Lung microvascular endothelial cell (primary cell): ENCODE data around the gene CDC42EP4. TPM values are rescaled to one million over a fixed set of nuclear protein-coding genes. Genes with fewer than 3 reads are reported as not detected.

ENCODE experiments used
- DNase-seq, 2 donors: peaks; one replicate each; pipeline versions ENCODE4 v3.0.0 to v3.0.0-alpha.2; 2010; ENCODE audit warnings: low read depth in 2 of 2
- total RNA-seq: library from RNA; depleted of rRNA; stranded (reverse); fragments of >200 nt; gene quantifications from 2 replicates; pipeline ENCODE4 v1.2.1, GENCODE V29; 2014

Gene CDC42EP4
- total RNA-seq, 1 donor from 2014 or later, result 3.8 TPM

DNA sequence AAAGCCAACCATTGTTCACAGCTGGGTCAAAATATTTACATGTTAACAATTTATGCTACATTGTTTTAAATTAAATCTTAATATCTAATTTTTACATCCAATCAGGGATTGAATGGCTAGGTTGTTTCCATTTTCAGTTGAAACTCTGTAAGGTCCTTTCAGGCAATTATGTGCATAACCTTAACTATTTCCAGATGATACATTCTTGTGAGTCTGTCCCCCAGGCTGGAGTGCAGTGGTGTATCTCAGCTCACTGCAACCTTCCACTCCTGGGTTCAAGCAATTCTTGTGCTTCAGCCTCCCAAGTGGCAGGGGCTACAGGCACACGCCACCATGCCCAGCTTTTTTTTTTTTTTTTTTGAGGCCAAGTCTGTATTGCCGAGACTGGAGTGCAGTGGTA, 10.4 kb downstream of the CDC42EP4 start:
- DNase-seq, result no peak

DNA sequence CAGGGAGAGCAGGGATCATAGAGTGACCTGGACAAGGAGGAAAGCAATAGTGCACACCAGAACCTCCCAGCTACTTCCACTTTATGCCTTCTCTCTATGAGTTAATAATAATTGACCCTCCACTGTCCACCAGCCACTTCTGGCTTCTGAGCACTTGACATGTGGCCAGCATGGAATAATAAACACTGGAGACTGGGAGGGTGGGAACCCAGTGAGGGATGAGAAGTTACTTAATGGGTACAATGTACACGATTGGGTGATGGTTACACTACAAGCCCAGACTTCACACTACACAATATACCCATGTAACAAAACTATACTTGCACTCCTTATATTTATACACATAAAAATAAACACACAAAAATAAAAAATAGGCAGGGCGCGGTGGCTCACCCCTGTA, 11.4 kb downstream of the CDC42EP4 start:
- DNase-seq, result no peak

DNA sequence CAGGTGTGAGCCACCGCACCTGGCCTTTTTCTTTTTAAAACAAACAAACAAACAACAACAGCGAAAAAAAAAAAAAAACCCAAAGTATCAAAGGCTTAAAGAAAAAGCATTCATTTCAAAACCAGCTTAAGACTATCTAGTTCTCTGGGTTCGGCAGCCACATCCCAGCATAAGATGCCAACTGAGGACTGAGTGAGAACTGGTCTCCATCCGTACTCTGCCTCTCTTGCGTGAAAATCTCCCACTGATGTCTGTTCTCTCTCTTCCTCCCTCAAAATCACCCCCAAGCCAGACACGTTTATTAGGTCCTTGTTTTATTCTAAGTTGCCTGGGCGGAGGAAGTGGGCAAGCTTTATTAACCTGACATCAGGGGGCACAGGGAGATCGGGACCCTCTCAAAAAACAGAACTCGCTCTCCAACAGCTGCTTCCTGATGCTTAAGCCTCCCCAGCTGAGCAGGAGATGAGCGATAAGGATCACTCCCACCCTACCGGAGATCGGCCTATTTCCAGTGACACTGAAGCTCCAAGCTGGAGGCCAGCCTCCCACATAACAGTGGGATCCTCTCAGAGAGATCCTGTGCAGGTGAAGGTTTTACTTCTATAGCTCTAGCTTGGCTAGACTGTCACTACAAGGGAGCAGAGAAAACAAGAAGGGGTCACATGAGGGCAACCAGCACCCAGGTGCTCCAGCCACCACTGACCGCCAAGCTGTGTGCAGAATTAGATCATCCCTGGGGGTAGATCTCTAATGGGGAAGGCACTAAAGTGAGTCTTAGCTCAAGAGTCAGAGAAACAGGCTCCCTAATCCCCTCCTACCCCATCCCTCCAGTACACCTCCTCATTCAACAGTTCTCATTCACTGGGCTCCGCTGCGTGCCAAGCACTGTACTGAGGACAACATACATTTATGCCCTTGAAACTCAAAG, 13.6 kb downstream of the CDC42EP4 start:
- DNase-seq, result peak in 1 of 2 donors; percentile 38

DNA sequence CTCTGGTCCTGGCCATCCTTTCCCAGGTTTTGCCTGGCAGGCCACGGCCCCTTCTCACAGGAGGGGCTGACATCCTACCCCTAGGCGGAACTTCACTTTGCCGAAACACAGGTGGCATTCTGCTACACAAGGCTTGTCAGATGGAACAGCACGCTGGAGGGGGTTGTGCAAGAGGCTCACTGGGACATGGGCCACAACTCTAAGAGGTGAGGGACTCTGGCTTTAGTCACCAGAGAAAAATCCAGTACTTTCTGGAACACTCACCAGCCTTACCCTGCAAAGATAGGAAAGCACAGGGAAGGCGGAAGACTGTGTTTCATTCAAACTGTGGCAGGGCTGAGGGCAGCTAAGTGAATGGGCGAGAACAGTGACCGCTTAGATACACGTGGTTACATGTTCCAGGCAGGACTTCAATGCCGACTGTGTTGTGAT, 18.3 kb downstream of the CDC42EP4 start:
- no peak for DNase-seq

DNA sequence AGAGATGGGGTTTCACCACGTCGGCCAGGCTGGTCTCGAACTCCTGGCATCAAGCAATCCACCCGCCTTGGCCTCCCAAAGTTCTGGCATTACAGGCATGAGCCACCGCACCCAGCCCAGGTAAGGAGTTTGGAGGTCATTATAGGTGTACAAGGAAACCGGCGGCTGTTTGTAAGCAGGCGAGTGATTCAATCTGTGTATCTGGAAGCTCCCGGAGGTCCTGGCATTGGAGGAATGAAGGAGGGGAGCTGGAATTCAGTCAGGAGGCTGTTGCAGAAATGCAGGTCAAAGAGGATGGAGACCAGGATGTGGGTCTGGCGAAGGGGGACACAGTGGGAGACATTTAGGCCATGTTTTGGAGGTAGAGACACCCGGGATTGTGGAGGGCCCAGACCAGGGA, 18.8 kb downstream of the CDC42EP4 start:
- no peak for DNase-seq

DNA sequence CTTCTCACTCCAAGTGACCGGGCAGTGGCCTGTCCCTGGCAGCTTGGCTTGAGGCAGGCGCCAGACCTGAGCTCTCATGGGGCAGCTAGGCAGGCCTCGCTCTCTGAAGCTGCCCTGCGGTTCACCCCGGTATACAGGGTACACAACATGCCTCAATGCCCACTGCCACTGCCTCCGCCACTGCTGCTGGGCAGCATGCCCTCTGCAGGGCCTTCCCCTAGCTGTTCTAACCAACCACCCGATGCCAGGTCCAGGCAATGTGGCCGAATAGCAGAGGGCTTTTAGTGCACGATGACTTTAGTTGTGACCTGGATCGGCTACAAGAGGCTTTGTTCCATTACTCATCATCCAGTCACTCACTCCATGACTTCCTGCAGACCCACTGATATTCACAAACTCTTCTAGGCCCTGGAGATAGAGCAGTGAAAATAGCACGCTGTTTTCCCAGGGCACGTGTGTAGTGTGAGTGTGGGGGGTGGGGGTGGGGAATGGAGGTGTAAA, 19.7 kb downstream of the CDC42EP4 start:
- DNase-seq, result peak; percentile 81 to 93

DNA sequence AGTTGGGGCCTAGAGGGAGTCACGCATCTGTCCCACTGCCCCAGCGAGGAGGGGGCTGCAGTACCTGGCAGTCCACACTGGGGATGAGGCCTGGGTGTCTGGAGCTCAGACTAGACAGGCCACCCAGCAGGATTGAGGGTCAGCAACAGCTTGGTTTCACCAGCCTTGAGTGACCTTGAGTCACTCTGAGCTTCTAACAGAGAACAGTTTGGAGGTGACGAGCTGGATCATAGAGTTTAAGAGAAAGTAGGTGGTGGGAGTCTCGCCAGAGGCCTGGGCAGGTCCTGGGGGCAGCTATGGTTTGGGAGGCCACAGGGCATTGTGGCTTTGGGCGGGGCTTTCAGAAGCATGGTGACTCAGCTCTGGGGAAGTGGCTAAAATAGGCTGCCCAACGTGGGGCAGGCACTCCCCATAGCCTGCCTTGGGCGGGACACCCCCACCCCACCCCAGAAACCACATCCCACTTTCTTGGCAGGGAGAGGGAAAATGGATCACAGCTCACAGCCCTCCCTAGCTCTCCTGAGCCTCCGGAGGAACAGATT, 20.5 kb downstream of the CDC42EP4 start:
- DNase-seq, result peak; percentile 26 to 63

DNA sequence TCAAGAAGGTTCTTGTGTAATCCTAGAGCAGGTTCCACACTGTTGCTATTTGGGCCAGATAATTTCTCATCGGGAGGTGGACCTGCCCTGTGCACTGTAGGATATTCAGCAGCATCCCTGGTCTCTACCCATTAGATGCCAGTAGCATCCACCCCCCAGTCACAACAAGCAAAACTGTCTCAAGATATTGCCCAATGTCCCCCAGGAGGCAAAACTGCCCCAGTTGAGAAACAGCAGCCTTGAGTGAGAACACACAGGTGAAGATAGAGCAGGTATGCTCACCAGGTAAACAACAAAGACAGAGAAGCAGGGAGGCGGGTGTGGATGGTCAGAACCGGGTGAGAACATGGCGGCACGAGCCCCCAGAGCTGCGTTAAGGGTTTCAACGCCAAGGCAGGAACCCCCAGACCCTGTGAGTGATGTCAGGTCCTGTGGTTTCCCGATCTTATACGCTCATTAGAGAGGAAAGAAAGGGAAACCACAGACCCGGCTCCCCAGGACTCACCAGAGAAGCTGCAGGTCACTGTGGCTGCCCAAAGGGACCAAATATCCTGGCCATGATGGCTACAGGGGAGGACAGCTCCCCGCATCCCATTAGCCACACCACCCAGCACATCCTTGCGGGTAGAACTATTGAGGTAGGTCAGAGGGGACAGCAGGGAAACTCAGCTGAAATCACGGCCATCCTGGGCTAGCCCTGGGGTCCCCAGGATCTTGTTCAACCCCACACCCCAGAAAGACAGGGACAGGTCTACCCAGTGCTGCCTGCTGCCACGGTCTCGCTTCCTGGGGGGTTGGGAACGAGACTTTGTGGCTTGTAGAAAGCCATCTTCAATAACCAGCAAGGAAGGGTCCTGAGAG, 21.2 kb downstream of the CDC42EP4 start:
- DNase-seq, result no peak

DNA sequence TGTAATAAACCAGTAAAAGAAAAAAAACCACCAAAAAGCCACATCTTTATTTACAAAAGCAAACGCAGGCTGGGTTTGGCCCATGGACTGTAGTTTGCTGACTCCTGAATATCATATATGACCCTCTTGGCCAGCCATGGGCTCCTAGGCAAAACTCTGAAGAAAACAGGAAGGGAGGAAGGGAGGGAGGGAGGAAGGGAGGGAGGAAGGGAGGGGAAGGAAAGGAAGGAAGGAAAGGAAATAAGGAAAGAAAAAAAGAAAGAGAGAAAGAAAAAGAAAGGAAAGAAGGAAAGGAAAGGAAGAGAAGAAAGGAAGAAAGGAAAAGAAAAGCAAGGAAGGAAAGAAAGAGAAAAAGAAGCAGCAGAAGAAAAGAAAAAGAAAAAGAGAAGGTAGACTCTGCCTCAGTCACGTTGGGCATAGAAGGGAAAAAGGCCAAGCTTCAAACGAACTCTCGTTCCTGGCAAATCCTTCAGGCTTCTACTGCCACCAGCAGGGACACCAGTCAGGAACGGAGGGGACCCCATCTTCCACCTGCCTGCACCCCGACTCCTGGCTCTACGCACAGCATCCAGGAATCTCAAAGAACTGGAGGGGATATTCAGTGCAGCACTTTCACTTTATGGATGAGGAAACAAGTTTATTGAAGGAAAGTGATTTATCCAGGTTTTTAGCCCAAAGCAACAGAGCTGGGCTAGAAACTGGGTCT, 22.1 kb downstream of the CDC42EP4 start:
- DNase-seq, result no peak

DNA sequence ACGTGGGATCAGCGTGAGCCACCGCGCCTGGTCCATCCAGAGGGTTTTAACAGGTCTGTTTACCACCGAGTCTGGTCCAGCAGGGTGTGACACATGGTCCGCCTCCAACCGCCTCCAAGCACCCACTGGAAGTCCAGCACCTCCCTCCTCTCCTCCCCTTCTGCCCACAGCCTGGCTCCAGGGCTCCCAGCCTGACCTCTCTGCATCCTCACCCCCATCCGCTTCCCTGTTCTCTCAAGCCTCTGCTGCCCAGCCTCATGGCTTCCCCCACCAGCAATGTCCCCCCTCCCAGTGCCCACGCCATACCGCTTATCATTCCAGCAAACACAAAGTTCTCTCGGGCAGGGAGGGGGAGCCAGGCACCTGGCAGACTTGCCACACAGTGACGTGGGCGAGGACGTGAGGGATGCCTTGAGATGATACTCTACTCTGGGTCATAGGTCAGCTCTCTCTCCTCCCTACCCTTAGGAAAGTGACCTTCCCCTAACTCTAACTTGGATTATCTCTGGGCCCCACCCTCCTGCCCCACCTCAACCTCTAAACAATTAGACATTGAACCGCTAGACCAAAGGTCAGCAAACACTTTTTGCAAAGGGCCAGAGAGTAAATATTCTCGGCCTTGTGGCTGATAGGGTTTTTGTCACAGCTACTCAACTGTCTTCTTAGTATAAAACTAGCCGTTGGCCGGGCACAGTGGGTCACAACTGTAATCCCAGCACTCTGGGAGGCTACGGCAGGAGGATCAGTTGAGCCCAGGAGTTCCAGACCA, 23.1 kb downstream of the CDC42EP4 start:
- no peak for DNase-seq

DNA sequence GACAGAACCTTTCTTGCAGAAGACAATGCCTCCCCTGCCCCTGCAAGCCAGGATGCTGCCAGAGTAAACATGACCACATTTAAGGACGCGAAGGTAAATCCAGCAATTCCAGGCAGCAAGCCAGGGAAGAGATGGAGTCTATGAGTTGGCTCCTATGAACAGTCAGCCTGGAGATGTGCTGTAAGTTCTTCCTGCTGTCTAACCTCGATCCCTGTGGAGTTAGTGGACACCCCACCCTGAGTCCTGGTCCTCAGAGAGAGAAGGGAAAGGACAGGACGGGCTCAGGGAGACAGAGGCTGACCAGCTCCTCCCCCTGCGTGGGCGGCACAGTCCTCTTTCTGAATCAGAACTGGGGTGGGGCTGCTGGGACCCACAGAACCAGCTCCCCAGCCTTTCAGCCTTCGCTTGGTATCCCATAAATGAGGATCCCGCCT, 24.9 kb downstream of the CDC42EP4 start:
- DNase-seq, result peak in 1 of 2 donors; percentile 57

DNA sequence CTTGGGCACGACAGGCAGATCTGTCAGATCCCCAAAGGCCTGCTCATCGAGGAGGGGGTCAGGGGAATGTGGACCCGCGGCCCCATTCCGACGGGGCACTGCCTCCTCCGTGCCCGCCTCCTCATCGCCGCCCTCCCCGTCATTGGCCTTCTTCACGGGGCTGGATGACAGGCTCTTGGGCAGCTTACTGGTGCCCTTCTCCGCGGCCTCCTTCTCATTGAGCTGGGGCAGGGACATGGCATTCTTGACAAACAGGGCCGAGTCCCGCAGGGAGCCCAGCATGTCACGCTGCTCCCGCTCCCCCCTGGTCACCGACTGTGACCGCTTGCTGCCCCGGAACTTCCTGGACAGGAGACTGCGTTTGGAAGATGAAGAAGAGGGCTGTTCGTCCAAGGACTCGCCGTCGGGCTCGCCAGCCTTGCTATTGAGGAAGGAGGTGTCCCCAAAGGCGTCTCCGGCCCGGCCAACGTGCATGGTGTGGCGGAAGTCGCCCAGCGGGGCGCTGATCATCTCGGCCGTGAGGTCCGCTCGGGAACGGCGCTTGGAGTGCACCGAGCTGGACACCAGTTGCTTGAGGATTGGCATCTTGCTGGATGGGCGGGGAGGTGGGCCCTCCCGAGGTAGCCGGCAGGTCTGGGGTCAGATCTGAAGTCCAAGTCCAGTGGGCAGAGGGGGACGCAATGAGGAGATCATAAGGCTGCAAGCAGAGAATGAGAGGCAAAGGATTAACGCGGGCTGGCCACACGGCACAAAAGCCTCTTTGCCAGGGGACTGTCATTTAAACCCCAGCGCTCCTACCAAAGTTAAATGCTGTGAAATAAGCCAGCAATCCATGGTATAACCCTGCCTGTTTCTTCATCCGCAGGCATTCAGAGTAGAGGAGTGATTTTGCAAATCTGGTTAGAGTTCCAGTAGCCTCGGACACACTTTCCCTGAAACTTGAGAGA, 25.6 kb downstream of the CDC42EP4 start:
- DNase-seq, result no peak

DNA sequence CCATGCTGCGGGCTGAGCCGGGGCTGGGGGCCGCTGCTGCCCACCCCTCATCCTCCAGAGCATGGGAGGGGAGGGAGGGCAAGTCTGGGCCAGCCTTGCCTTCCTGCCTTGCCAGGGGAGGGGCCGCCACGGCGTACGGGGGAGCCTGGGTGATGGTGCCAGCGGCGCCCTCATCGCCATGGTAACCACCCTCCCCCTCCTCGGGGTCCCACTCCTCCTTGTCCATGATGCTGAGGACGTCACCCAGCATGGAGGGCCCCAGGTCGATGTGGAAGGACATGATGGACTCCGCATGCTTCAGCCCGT, 26.2 kb downstream of the CDC42EP4 start:
- no peak for DNase-seq

DNA sequence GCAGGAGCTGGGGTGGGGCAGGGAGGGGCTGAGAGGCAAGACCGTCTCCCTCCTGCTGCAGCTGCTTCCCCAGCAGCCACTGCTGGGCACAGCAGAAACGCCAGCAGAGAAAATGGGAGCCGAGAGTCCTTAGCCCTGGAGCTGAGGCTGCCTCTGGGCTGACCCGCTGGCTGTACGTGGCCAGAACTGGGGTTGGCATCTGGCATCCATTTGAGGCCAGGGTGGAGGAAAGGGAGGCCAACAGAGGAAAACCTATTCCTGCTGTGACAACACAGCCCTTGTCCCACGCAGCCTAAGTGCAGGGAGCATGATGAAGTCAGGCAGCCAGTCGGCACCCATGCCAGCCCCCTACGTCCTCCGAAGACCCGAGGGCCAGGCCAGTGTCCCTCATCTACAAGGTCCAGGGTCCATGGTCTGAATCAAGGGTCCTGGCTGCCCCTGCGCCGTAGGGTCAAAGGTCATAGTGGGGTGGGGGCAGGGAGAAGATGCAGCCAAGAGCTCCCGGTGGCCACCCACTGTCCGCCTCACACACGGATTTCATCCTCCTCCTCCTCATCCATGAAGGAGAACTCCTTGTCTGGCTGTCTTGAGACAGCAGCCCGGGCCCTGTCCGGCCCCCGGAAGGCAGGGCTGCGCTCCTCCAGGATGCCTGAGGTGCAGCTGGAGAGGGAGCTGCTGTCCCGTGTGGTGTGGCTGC, 26.7 kb downstream of the CDC42EP4 start:
- no peak for DNase-seq

DNA sequence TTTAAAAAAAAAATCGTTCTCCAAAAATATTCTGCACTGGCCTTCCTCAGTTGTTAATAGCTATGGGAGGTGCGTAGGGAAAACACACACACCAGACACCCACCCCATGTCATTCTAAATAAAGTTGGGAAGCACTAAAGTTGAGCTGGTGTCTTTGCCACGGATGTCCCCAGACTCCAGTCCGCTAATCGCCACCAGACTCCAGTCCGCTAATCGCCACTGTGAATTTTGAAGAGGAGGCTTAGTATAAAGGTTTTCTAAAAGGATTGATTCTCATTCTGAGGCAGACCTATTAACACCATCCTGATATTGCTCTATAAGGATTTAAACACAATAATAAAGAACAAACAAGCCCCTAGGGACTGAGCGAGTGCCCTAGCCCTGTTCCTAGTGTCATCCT, 27.4 kb downstream of the CDC42EP4 start:
- DNase-seq, result no peak

DNA sequence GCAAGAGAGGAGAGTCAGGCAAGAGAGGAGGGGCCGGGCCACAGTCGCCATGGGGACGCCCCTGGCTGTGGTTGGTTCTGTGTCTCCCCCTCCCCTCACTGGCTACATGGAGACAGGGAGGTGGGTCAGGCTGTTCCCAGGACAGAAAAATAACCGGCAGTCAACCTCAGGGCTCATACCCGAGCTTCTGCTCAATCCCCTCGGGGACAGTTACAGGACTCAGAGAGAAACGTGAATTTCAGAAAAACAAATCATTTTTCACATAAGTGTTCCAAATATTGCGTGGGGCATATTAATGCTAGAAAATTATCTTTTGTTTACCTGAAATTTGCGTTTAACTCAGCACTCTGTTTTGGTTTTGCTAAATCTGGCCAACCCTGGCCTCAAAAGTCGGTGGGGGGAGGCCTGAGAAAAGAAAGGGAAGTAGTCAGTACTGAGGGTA, 27.9 kb downstream of the CDC42EP4 start:
- no peak for DNase-seq

DNA sequence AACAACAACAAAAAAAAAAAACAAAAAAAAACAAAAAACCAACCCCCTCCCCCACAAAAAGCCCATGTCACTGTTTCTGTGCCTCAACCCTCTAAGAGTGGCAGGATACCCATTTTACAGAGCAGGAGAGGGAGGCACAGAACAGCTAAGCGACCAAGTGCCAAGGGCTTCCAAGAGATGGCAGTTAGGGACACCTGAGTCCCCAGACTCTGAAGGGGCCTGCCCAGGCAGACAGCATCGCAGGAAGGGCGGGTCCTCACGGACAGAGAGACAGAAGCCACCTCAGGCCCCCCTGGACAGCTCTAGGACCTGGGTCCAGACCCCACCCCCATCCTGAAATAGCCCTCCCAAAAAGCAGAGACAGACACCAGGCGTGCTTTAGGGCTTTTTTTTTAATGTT, 28.6 kb downstream of the CDC42EP4 start:
- DNase-seq, result no peak

DNA sequence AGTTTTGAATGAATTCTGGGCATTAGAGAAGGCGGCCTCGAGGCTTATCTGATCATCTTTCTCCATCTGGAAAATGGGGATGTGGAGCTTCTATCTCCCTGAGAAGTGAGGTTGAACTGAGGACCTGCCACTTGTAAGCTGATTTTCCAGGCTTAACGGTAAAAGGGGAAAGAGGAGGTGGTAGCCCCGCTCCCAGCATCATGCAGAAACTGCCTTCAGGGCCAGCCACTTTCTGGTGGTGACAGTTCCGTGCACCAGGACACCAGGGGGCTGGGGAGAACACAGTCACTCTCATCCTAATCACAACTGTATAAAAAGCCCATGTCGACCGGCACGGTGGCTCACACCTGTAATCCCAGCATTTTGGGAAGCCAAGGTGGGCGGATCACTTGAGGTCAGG, 29.2 kb downstream of the CDC42EP4 start:
- DNase-seq, result no peak

DNA sequence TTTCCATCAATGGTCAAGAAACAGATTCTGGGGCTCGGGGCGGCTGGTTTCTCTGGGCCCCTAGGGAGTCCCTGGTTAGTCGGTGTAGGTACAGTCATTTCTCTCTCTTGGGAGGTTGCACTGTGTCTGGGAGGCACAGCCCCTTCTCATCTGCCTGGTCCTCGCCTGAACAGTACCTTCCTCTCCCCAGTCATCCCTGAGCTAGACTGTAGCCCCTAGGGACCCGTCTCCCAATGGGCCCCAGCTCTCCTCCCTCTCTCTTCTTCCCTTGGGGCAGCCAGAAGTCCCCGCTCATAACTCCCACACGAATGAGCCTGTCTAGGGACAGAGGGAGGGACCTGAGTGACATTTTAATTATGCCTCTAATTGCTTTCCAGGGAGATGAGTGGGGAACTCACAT, 29.9 kb downstream of the CDC42EP4 start:
- no peak for DNase-seq
